SK-N-SH (cell line): ENCODE data around the gene MDK. TPM values are rescaled to one million over a fixed set of nuclear protein-coding genes. Genes with fewer than 3 reads are reported as not detected.

ENCODE experiments used
- CTCF ChIA-PET: fragments of 300-600, 350-600 bp; formaldehyde crosslinking; extraction: SDS; loops from one replicate; lab custom pipeline; 2021; lab: Yijun Ruan, JAX
- POLR2A ChIA-PET: fragments of 350-600 bp; sonication (Branson Sonifier 250); formaldehyde crosslinking; extraction: SDS; loops from one replicate; lab custom pipeline; 2020; ENCODE audit warnings: antibody characterized with exemption, inconsistent platforms; lab: Yijun Ruan, JAX
- DNase-seq: peaks from one replicate; pipeline ENCODE4 v3.0.0; 2012
- H2AFZ ChIP-seq: fragments of 200-600 bp; sonication (generic); 2 replicates; pipeline ENCODE4 v1.8.1; 2016; ENCODE audit warnings: antibody characterized with exemption, mild to moderate bottlenecking, low read depth
- H3F3A ChIP-seq: fragments of 200-600 bp; sonication (generic); replicated peaks from 2 replicates; pipeline ENCODE3; 2016; ENCODE audit warnings: antibody characterized with exemption, mild to moderate bottlenecking; ENCODE audit not compliant: insufficient read depth
- H3K27ac ChIP-seq, 2 experiments: fragments of 200-500 bp in 1 of 2; fragments of 200-600 bp in 1 of 2; sonication (Bioruptor generic) in 1 of 2; sonication (generic), shearing (Covaris generic) in 1 of 2; 2 replicates each; pipeline versions ENCODE4 v1.5.1 to v1.6.1; 2014 to 2016; ENCODE audit warnings: low read depth in 2 of 2, inconsistent platforms in 1 of 2, low read length in 1 of 2, mild to moderate bottlenecking in 1 of 2, mixed read lengths in 1 of 2
- H3K27me3 ChIP-seq: fragments of 200-600 bp; sonication (generic), shearing (Covaris generic); 2 replicates; pipeline ENCODE4 v1.6.1; 2016; ENCODE audit warnings: mixed run types; ENCODE audit not compliant: insufficient read depth
- H3K36me3 ChIP-seq, 2 experiments: fragments of 200-500 bp in 1 of 2; fragments of 200-600 bp in 1 of 2; sonication (Bioruptor generic) in 1 of 2; sonication (generic) in 1 of 2; replicated peaks in 1 of 2; 2 replicates each; pipeline versions ENCODE3 to v1.5.1; 2014 to 2016; ENCODE audit warnings: low read length in 1 of 2, mild to moderate bottlenecking in 1 of 2; ENCODE audit not compliant: insufficient read depth in 2 of 2, control insufficient read depth in 1 of 2
- H3K4me1 ChIP-seq, 2 experiments: fragments of 200-500 bp in 1 of 2; fragments of 200-600 bp in 1 of 2; sonication (Bioruptor generic) in 1 of 2; sonication (generic), shearing (Covaris generic) in 1 of 2; 2 replicates each; pipeline versions ENCODE4 v1.5.1 to v1.6.1; 2014 to 2016; ENCODE audit warnings: low read depth in 1 of 2, low read length in 1 of 2, mixed run types in 1 of 2; ENCODE audit not compliant: insufficient read depth in 2 of 2, control insufficient read depth in 1 of 2
- H3K4me2 ChIP-seq: fragments of 200-600 bp; sonication (generic), shearing (Covaris generic); 2 replicates; pipeline ENCODE4 v1.6.1; 2017; ENCODE audit warnings: mixed run types
- H3K4me3 ChIP-seq, 2 experiments: fragments of 200-500 bp in 1 of 2; fragments of 200-600 bp in 1 of 2; sonication (Bioruptor generic) in 1 of 2; sonication (generic), shearing (Covaris generic) in 1 of 2; 2 replicates each; pipeline versions ENCODE4 v1.5.1 to v1.8.1; 2014 to 2016; ENCODE audit warnings: low read depth in 2 of 2, inconsistent platforms in 1 of 2, low read length in 1 of 2, mild to moderate bottlenecking in 1 of 2, mixed read lengths in 1 of 2, moderate library complexity in 1 of 2
- H3K79me2 ChIP-seq: fragments of 200-600 bp; sonication (generic); 2 replicates; pipeline ENCODE4 v1.8.1; 2017; ENCODE audit warnings: mild to moderate bottlenecking; ENCODE audit not compliant: insufficient read depth
- H3K9ac ChIP-seq: fragments of 200-600 bp; sonication (generic); 2 replicates; pipeline ENCODE4 v1.6.1; 2017; ENCODE audit warnings: mixed run types
- H3K9me2 ChIP-seq: fragments of 200-600 bp; sonication (generic); 2 replicates; pipeline ENCODE4 v1.6.1; 2017; ENCODE audit warnings: mixed run types
- H3K9me3 ChIP-seq: fragments of 200-600 bp; sonication (generic); 2 replicates; pipeline ENCODE4 v1.6.1; 2017; ENCODE audit warnings: mixed run types, mild to moderate bottlenecking, moderate library complexity
- H4K20me1 ChIP-seq: fragments of 200-600 bp; sonication (generic); 2 replicates; pipeline ENCODE4 v1.6.1; 2017; ENCODE audit warnings: mild to moderate bottlenecking, mixed run types; ENCODE audit not compliant: insufficient read depth
- CHD2 ChIP-seq: fragments of 150-350 bp; IDR thresholded peaks from 2 replicates; pipeline ENCODE4 v1.6.1; 2018; ENCODE audit warnings: low read length; ENCODE audit not compliant: partially characterized antibody
- FOSL2 ChIP-seq: IDR thresholded peaks from 2 replicates; pipeline ENCODE4 v1.4.0; 2012; ENCODE audit warnings: low read depth, mild to moderate bottlenecking, moderate library complexity, borderline replicate concordance
- FOXM1 ChIP-seq: IDR thresholded peaks from 2 replicates; pipeline ENCODE4 v1.4.0; 2012; ENCODE audit warnings: low read depth, mild to moderate bottlenecking
- JUND ChIP-seq: IDR thresholded peaks from 2 replicates; pipeline ENCODE4 v1.4.0; 2012
- MAX ChIP-seq: IDR thresholded peaks from 2 replicates; pipeline ENCODE4 v1.4.0; 2012; ENCODE audit warnings: low read depth
- NFIC ChIP-seq: IDR thresholded peaks from 2 replicates; pipeline ENCODE4 v1.4.0; 2012; ENCODE audit warnings: borderline replicate concordance
- REST ChIP-seq: IDR thresholded peaks from 2 replicates; pipeline ENCODE4 v1.6.1; 2012; ENCODE audit warnings: mild to moderate bottlenecking, low read depth, low read length, moderate library complexity
- RFX5 ChIP-seq: IDR thresholded peaks from 2 replicates; pipeline ENCODE4 v1.6.1; 2012; ENCODE audit warnings: mild to moderate bottlenecking, improper control_type of control experiment, low read length
- SIN3A ChIP-seq: IDR thresholded peaks from 2 replicates; pipeline ENCODE4 v1.6.1; 2012; ENCODE audit warnings: low read depth, mild to moderate bottlenecking, low read length, moderate library complexity, borderline replicate concordance
- SMC3 ChIP-seq: IDR thresholded peaks from 2 replicates; pipeline ENCODE4 v1.6.1; 2012; ENCODE audit warnings: low read depth, low read length, improper control_type of control experiment
- TAF1 ChIP-seq: IDR thresholded peaks from 2 replicates; pipeline ENCODE4 v1.6.1; 2012; ENCODE audit warnings: low read depth, mild to moderate bottlenecking, low read length, moderate library complexity, borderline replicate concordance
- TCF12 ChIP-seq: IDR thresholded peaks from 2 replicates; pipeline ENCODE4 v1.4.0; 2012
- USF1 ChIP-seq: IDR thresholded peaks from 2 replicates; pipeline ENCODE4 v1.4.0; 2012; ENCODE audit warnings: low read depth, borderline replicate concordance
- USF2 ChIP-seq: fragments of 150-350 bp; IDR thresholded peaks from 2 replicates; pipeline ENCODE4 v1.6.1; 2017; ENCODE audit warnings: antibody characterized with exemption, low read length, low read depth, borderline replicate concordance
- WGBS: methylation state at CpG from one replicate; pipeline ENCODE4 v1.1.6; 2017; ENCODE audit warnings: low lambda C conversion rate; 5-methylcytosine and 5-hydroxymethylcytosine counted together
- polyA plus RNA-seq, 3 experiments: library from polyadenylated mRNA; depleted of rRNA; stranded (reverse); fragments of >200 nt; gene quantifications; 2 replicates each; pipeline ENCODE4 v1.2.3, GENCODE V29; 2012

MDK gene
- polyA plus RNA-seq, 1 of the 3 experiments (the other 2 are of a cell fraction), result 2,395 TPM

GRCh38 chr11:46377290-46377689 is 4.2 kb upstream of the MDK start:
- Histone ChIP-seq H3K27me3 (no peaks in the 10 kb centered on the region), H3K27ac (no peak overlapping the region), H3K9me2 (no peaks in the 10 kb centered on the region), H4K20me1 (no peaks in the 10 kb centered on the region), H3F3A (peaks cover 3% of the 10 kb centered on the region), H3K9me3 (no peaks in the 10 kb centered on the region), H3K4me3 (no peak overlapping the region), H3K4me1 (peaks cover 4 to 11% of the 10 kb centered on the region in 2 experiments; a peak in 2 of 4 replicates), H3K9ac (no peak overlapping the region), H3K36me3 (peaks cover 0 to 20% of the 10 kb centered on the region in 2 experiments), H3K4me2 (no peak overlapping the region), H2AFZ (no peak overlapping the region), H3K79me2 (no peaks in the 10 kb centered on the region; the same call in 1 of the 2 replicates)
- WGBS, result 98% methylated on average over 11 of the region's 11 CpGs
- CTCF ChIA-PET, result interaction anchor here (0.7 to 5.3 kb wide), 9 partner anchors 9 to 152 kb away, joined by 3 to 47 read pairs (median 5); partner anchors contain the start of genes CHRM4 and DGKZ
- POLR2A ChIA-PET, result no interaction called here
- TF ChIP-seq FOSL2 (no peak), SIN3A (no peak), RFX5 (no peak), USF1 (no peak), CHD2 (no peak), NFIC (no peak), FOXM1 (no peak), JUND (no peak), MAX (no peak), TCF12 (no peak), USF2 (no peak), TAF1 (no peak), SMC3 (no peak)
- no peak for DNase-seq

GRCh38 chr11:46377831-46378230 is 3.6 kb upstream of the MDK start:
- TF ChIP-seq FOSL2, result no peak
- no peak for TF ChIP-seq USF1
- TF ChIP-seq FOXM1, result no peak
- TF ChIP-seq TAF1, result no peak
- no peak for TF ChIP-seq REST
- Histone ChIP-seq H3K9me3 (no peaks in the 10 kb centered on the region), H2AFZ (no peak overlapping the region), H3K27me3 (no peaks in the 10 kb centered on the region), H3F3A (peaks cover 3% of the 10 kb centered on the region), H3K4me3 (no peak overlapping the region), H3K27ac (no peak overlapping the region), H3K4me2 (no peak overlapping the region), H4K20me1 (no peaks in the 10 kb centered on the region), H3K36me3 (peaks cover 0 to 20% of the 10 kb centered on the region in 2 experiments), H3K9me2 (no peaks in the 10 kb centered on the region), H3K4me1 (peaks cover 8 to 16% of the 10 kb centered on the region in 2 experiments; a peak in 2 of 4 replicates), H3K79me2 (no peaks in the 10 kb centered on the region; the same call in 1 of the 2 replicates), H3K9ac (no peak overlapping the region)
- ChIA-PET POLR2A (no interaction called here), CTCF (interaction anchor here (0.9 to 5.3 kb wide), 7 partner anchors 10 to 32 kb away, joined by 3 to 47 read pairs (median 5); partner anchors contain the start of genes CHRM4 and DGKZ)
- WGBS, result 100% methylated on average over 2 of the region's 5 CpGs
- no peak for DNase-seq
